ENCODE measurements around the gene ST6GALNAC2. TPM values are rescaled to one million over a fixed set of nuclear protein-coding genes. Genes with fewer than 3 reads are reported as not detected.

Gene ST6GALNAC2
- total and polyA plus RNA-seq, 2 donors from 2014 or later = 6.5 to 28.6 TPM

DNA sequence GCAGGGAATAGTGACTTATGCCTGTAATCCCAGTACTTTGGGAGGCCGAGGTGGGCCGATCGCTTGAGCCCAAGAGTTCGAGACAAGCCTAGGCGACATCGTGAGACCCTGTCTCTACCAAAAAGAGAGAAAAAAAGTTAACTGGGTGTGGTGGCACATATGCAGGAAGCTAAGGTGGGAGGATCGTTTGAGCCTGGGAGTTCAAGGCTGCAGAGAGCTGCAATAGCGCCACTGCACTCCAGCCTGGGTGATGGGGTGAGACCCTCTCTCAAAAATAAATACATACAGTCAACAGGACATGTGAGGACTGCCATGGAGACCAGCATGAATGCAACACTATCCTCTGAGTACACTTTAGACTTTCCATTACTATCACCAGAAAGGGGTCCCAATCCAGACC, 15.4 kb upstream of the ST6GALNAC2 start:
- H3K27ac ChIP-seq (ENCODE audit: low read depth in 2 of 2, low read length in 2 of 2) = no peak overlapping the region
- H3K4me3 ChIP-seq (ENCODE audit: low read length in 3 of 3) = no peak overlapping the region
- intact Hi-C loops (cut with DNase I) = no loop called here
- no peak for DNase-seq
- TF ChIP-seq, protein P1, sequence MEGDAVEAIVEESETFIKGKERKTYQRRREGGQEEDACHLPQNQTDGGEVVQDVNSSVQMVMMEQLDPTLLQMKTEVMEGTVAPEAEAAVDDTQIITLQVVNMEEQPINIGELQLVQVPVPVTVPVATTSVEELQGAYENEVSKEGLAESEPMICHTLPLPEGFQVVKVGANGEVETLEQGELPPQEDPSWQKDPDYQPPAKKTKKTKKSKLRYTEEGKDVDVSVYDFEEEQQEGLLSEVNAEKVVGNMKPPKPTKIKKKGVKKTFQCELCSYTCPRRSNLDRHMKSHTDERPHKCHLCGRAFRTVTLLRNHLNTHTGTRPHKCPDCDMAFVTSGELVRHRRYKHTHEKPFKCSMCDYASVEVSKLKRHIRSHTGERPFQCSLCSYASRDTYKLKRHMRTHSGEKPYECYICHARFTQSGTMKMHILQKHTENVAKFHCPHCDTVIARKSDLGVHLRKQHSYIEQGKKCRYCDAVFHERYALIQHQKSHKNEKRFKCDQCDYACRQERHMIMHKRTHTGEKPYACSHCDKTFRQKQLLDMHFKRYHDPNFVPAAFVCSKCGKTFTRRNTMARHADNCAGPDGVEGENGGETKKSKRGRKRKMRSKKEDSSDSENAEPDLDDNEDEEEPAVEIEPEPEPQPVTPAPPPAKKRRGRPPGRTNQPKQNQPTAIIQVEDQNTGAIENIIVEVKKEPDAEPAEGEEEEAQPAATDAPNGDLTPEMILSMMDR (IDR thresholded peaks at IDR 0.05; ENCODE audit: borderline replicate concordance, extremely low read depth, insufficient read depth) = no peak
- H3K9me3 ChIP-seq (ENCODE audit: control insufficient read depth in 2 of 3, insufficient read depth in 1 of 3, low read length in 3 of 3) = no peaks in the 10 kb centered on the region
- H3K36me3 ChIP-seq (ENCODE audit: control insufficient read depth in 2 of 3, insufficient read depth in 3 of 3, low read length in 3 of 3) = no peaks in the 10 kb centered on the region
- no peak for FAIRE-seq
- no peaks in the 10 kb centered on the region for H3K27me3 ChIP-seq (ENCODE audit: control insufficient read depth, insufficient read depth, low read length)
- H3K4me1 ChIP-seq (ENCODE audit: control insufficient read depth in 2 of 3, insufficient read depth in 2 of 3, low read depth in 1 of 3, low read length in 3 of 3) = peaks cover 0 to 5% (median 0%) of the 10 kb centered on the region in 3 donors
- no peak overlapping the region for H3K9ac ChIP-seq (ENCODE audit: low read length in 3 of 3)

DNA sequence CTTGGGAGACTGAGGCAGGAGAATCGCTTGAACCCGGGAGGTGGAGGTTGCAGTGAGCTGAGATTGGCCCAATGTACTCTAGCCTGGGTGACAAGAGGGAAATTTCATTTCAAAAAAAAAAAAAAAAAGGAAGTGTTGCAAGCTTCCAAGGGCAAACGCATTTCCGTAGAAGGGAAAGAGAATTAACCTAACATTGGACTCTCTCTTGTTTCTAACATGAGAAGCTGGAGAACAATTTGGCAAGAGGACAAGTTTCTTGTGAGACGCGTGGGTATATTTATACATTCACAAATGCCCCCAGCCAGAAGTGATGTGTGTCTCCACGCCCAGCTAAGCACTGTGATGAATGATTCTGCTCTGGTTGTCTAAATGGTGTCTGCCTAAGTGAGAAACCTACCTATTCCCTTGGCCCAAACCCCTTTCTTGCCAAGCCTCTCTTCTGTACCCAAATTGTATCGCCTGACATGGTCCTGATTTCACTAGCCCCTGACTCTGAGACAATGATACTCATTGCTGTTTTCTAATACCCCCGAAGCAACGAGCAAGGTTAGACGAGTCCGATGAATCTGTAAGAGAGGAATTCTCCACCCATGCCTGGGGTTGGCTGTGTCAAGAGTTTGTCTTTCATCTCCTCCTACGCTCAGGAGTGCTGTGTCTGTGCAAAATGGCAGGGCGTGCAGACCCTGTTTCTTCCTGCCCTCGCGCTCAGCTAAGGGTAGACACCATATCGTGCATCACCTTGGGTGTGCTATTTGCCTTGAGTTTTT, 14.2 kb upstream of the ST6GALNAC2 start:
- Histone ChIP-seq H3K9ac (ENCODE audit: low read length in 3 of 3) (no peak overlapping the region), H3K4me3 (ENCODE audit: low read length in 3 of 3) (no peak overlapping the region), H3K27ac (ENCODE audit: low read depth in 2 of 2, low read length in 2 of 2) (no peak overlapping the region), H3K27me3 (ENCODE audit: control insufficient read depth, insufficient read depth, low read length) (no peaks in the 10 kb centered on the region), H3K36me3 (ENCODE audit: control insufficient read depth in 2 of 3, insufficient read depth in 3 of 3, low read length in 3 of 3) (no peaks in the 10 kb centered on the region), H3K4me1 (ENCODE audit: control insufficient read depth in 2 of 3, insufficient read depth in 2 of 3, low read depth in 1 of 3, low read length in 3 of 3) (peaks cover 0 to 5% (median 0%) of the 10 kb centered on the region in 3 donors), H3K9me3 (ENCODE audit: control insufficient read depth in 2 of 3, insufficient read depth in 1 of 3, low read length in 3 of 3) (no peaks in the 10 kb centered on the region)
- no peak for FAIRE-seq
- intact Hi-C loops (cut with DNase I) = no loop called here
- TF ChIP-seq, protein P1 (IDR thresholded peaks at IDR 0.05; ENCODE audit: borderline replicate concordance, extremely low read depth, insufficient read depth) = no peak
- no peak for DNase-seq

DNA sequence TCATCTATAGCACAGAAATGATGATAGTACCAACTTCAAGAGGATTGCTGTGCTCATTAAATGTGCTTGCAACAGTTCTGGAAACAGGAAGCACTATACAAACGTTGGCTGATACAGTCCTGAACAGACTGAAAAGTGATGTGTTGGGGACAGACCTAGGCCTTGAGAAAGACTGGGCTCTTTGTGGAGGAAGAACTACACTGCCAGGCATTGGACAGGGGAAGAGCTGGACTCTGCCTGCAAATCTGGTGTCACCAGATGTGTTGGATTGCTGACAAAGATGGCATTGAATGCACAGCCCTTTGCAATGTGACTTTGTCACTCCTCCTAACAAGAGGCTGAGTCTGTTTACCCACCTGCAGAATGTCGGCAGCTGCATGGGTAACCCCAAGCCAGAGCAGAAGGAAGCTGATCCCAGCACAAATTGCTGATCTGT, 12.4 kb upstream of the ST6GALNAC2 start:
- Histone ChIP-seq H3K4me1 (ENCODE audit: control insufficient read depth in 2 of 3, insufficient read depth in 2 of 3, low read depth in 1 of 3, low read length in 3 of 3) (peaks cover 0 to 5% (median 0%) of the 10 kb centered on the region in 3 donors), H3K27ac (ENCODE audit: low read depth in 2 of 2, low read length in 2 of 2) (no peak overlapping the region), H3K9ac (ENCODE audit: low read length in 3 of 3) (no peak overlapping the region), H3K4me3 (ENCODE audit: low read length in 3 of 3) (no peak overlapping the region), H3K9me3 (ENCODE audit: control insufficient read depth in 2 of 3, insufficient read depth in 1 of 3, low read length in 3 of 3) (no peaks in the 10 kb centered on the region), H3K27me3 (ENCODE audit: control insufficient read depth, insufficient read depth, low read length) (no peaks in the 10 kb centered on the region), H3K36me3 (ENCODE audit: control insufficient read depth in 2 of 3, insufficient read depth in 3 of 3, low read length in 3 of 3) (no peaks in the 10 kb centered on the region)
- FAIRE-seq (no peak), DNase-seq (no peak)
- TF ChIP-seq, protein P1 (IDR thresholded peaks at IDR 0.05; ENCODE audit: borderline replicate concordance, extremely low read depth, insufficient read depth) = no peak
- intact Hi-C loops (cut with DNase I) = no loop called here

Data from kidney (tissue), 14 donors.